M059J (cell line): ENCODE results near the gene NDUFS8. TPM values are rescaled to one million over a fixed set of nuclear protein-coding genes. Genes with fewer than 3 reads are reported as not detected.
A peak's percentile ranks its signal among the peaks of the same experiment; 100 is the strongest.

Experiments
- DNase-seq: peaks from one replicate; pipeline ENCODE4 v3.0.0-alpha.2; 2012; ENCODE audit warnings: low read depth
- total RNA-seq: library from RNA; depleted of rRNA; stranded (reverse); fragments of >200 nt; shearing (Covaris generic); gene quantifications from 2 replicates; pipeline ENCODE4 v1.2.3, GENCODE V29; 2014

NDUFS8 gene
- total RNA-seq, 1 experiment from 2014 or later: 295 TPM

DNA sequence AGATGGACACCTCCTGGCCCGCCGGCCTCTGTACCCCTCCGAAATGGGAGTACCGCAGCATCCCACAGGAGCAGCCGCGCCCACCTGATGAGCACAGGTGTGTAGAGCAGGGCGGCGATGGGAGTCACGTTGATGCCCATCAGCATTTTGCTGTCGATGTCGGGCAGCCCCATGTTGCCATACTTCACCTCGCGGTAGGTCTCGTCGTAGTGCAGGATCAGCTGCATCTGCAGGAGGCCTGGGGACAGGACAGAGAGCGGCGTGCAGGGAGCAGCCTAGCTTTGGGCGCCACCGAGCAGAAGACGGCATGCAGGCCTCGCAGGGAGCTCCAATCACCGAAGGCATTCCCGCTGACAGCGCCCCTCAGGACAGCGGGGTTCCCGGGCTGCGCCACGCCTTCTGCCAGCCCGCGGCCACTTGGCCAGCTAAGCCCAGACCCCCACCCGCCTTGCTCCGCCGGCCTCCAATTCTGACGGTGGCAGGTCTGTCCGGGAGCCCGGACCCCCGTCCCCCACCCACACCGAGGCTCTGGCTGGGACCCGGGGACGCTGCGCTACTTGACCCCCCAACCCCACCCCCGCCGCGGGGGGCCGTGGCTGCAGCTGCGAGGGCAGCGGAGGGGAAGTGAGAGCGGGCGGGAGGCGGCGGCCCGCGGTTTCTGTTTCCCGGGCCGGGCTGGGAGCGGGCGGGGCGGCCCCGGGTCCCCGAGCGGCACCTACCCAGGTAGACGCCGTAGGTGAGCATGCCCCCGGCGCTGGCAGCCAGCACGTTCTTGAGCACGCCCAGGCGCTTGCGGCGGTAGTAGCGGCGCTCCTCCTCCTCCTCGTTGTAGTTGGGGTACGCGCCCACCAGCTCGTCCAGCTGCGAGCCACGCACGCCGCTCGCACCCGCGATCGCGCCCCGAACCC, 27.3 kb upstream of the NDUFS8 start:
- no peak for DNase-seq

DNA sequence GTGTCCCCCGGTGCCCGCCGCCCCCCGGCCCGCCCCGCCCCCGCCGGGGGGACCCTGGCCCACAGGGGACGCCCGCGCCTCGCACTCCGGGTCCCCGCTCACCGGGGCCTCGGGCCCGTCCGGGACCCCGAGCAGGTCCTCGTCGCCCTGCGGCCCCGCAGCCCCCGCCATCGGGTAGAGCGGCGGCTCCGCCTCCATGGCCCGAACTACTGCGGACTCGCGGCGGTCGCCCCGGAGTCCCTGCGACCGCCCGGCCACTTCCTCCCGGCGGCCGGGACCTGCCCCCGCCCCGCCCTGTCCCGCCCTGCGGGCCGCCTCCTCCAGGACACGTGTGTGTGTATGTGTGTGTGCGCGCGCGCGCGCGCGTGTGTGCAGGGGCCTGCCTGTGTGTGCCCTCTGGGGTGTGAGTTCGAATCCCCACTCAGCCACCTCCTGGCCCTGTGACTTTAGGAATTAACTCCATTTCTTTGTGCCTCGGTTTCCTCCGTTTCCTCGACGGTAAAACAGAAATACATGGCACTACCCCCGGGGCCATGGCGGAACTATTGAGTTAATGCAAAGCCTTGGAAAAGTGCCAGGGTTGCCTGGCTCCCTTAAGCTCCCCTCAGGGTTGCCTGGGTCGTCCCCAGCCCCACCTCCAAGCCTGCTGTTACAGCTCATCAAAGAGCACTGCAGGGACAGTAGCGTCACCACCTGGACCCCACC, 26.5 kb upstream of the NDUFS8 start, which contains the start of gene UNC93B1:
Gene UNC93B1 (minus strand): TSS at position 252 of the 705 bp plus-strand sequence. CDS start 54 bp downstream, at position 198.
- DNase-seq: peak; percentile 85

DNA sequence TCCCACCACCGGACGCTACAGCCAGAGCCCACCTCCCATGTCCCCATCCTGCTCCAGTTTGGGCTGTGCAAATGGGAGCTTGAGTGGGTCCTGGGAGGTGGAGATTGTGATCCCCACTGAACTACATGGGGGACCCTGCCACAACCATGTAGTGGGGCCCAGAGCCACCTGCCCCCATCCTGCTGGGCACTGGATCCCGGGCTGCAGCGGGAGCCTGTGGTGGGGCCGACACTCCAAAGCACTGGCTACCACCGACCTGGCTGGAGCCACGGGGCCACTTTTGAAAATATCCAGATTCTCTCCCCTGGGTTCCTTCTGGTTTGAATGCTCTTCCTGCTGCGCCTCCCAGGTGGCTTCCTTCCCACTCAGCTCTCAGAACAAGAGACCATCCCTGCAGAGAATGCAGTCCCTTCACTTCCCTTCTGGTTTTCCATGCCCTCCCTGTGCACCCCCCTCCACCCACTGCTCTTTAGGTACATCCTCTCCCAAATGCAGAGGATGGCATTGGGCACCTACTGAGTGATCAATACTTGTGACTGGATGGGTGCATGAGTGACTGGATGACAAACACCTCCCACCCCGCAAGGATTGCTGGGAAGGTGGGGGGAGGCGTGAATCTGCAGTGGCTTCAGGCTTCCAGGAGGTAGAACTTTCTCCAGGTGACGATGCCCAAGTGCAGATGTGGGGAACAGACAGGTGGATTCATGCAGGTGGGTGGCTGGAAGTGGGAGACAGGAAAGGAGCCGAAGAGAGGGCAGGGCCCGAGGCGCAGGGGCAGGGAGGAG, 25.7 kb upstream of the NDUFS8 start:
- no peak for DNase-seq

DNA sequence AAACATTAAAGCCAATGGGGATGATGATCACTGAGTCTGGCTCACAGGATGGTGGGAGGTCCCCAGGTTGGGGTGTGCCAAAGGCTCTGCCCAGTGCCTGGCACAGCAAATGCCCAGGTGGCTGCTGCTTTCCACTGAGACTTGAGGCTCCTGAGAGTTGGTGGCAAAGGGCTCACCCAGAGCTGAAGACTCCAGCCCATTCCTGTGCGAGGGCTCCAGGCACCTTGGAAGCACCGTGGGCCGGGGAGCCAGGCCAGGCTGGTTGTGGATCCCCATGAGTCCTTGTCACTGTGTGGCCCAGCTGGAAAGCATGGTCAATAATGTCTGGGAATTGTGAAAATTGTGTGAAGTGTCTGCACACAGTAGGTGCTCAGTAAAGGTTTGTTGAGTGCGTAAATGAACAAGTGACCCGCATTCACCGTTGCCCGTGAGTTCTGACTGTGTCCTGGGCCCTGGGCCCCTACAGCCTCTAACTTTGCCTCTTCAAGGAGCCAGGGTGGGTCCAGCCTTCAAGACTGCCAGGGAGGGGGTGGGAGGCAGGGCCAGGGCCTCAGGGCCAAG, 23.8 kb upstream of the NDUFS8 start:
- DNase-seq: no peak

DNA sequence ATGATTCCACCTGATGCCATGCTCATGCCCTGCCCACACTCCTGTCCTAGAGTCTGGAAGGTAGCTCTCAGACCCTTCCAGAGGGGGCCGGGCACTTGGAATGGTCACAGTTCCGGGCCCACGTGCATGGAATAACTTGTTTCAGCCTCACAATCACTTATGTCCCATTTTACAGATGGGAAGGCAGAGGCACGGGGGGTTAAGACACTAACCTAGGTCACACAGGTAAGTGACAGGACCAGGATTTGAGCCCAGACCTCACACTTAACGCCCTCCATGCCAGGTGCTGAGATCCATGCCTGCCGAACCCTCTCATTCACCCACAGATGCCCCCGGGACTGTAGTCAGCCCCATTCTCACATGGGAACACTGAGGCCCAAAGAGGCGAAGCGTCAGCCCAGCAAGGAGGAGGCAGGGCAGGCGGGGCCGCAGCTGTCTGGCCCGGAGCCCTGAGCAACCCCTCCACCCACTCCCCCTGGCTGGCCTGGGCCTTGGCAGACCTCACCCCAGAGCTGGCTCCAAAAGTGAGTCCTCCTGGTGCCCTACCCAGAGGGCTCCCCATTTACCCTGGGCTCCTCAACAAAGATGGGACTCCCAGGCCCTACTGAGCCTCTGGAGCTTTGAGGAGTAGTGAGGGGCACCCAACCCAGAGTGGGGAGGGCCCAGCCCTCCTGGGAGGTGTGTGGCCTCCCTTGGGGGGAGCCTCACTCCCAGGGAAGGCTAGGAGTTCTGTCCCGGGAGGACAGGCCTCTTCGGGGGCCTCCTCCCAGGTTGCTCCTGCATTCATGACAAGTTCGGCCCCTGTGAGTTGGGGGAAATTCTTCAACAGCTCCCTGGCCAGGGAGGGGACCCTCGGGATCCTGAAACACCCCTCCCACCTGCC, 22.7 kb upstream of the NDUFS8 start:
- DNase-seq: no peak

DNA sequence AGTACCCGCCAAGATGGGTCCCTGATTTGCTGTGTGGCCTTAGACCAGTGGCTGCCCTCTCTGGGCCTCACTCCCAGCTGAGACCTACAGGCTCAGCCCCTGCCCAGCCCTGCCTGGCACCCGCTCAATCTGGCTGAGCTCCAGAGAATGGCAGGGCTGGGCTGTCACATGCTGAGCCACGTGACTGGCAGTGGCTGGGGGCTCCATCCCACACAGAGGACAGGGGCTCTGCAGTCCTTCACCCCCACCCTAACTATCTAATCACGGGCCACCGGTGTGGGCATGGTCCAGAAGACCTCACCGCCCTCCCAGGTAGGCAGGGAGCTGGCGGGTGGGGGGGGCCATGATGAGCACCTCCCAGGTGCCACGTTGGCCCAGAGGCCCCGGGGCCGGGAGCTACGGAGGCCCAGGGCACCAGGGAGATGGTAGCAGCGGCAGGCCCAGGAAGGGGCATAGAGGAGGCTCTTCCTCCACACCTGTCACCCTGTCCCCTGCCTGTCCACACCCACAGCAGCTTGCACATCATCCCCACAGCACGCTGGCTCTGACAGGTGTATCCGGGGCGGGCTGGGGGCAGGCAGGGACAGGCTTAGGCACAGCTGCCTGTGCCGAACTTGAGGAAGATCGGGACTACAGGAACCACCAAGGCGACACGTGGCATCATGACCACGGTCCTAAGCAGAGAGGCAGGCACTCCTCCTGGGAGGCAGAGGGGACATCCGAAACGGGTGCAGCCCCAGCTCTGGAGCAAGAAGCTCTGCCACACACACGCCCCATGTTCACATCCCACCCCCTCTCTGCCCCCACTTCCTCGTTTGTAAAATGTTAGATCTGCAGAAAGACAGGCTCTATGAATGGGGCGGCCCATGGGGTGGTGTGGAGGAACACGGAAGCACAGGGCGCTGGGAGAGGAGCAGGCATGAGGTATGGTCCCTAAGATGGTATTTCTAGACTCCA, 21.8 kb upstream of the NDUFS8 start:
- DNase-seq: no peak

DNA sequence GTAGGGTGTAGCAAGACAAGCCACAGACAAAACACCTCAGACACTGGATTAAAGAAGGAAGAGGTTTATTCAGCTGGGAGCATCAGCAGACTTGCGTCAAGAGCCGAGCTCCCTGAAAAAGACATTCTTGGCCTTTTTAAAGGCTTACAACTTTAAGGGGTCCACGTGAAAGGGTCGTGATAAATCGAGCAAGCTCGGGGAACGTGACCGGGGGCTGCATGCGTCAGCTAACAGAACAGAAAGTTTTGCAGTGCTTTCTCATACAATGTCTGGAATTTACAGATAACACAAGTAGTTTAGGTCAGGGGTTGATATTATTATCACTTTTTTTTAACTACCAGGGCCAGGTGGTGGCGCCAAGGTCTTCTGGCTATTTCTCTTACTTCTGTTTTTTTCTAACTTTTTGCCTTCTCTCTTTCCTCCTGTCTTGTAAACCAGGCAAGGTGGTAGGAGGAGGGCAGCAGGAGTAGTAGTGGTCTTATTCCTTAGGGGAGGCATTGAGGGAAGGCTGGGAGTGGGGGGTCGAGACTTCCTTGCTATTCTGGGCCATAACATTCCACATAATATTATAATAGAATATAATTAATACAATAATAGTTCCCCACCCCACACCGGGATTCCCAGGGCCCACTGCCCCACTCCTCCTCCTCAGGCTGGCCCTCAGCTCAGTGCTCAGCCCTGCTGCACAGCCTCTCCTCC, 20.9 kb upstream of the NDUFS8 start:
- DNase-seq: peak; percentile 75

DNA sequence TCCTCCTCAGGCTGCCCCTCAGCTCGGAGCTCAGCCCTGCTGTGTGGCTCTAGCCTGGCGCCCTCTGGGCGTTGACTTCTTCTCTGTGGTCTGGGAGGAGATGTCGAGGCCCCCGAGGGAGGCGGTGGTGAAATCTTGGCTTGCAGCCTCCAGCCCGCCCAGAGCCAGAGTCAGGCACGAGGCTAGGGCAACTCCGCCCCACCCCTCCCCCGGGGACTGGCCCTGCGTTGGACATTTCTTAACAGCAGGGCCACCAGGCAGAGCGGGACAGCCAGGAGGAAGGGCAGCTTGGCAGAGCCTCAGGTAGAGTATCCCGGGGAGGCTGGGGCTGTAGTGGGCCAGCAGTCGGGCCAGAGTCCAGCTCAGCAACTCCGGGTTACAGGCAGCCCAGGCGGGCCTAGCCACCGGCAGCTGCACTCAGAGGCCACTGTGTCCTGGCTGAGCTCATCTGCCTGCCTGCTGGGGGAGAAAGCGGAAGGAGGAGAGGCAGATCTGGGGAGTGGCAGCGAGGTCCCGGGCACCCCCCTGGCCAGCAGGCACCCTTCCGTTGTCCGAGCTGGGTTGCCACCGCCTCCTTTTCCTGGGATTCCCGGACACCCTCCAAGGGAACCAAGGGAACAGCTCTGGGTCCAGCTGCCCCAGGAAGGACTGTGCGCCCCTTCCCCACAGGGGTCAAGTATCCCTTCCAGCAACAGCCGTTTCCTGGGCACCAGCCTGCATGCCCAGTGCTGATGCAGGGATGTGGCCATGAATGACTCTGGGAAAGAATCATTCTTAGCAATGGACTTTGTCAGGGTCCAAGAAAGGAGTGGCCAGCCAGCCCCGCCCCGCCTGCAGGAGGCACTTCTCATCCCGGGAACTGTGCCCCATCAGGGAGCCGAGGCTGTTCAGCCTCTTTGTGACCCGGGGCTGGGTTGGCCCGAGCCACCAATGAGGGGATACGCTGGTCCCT, 20.1 kb upstream of the NDUFS8 start, which contains the start of gene ALDH3B1:
Gene ALDH3B1 (plus strand): TSS at position 238 of the 952 bp plus-strand sequence. CDS start 4,971 bp downstream, outside the sequence.
- peak; percentile 95 for DNase-seq

DNA sequence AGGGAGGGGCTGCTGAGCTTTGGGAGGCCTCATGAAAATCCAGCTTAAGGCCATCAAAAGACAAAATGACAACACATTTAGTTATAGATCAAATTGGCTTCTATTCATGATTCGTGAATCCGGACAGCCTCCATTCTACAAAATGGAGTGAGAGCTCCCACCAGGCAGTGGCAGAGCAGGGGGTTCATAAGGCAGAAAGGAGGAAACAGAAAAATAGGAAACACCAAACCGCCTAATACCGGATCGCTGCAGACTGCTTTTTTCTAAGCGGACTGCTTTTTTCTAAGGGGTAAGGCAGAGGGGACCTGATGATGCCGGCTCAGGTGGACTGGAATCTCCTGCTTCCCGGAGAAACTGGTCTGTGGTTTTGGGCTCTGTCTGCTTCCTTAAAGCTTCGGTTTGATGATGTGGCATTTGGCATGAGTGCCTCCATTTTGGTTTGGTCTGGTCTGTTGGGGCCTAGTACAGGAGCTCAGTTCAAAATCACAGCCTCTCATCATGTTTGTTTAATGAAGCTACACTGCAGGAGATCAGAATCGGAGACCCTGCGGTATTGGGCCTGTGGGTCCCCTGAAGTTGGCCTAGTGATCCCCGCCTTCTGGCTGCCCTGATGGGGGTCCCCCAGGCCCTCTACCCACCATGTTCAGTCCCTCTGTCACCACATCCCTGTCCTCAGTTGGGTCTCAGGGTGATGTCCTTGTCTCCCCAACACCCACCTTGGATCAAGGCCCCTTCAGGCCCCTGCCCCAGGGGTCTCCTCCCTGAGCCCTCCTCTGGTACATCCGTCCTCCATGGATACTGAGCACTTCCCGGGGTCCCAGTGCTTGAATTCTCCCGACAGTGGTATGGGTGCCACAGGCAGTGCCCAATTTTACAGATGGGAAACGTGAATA, 19.2 kb upstream of the NDUFS8 start:
- no peak for DNase-seq

DNA sequence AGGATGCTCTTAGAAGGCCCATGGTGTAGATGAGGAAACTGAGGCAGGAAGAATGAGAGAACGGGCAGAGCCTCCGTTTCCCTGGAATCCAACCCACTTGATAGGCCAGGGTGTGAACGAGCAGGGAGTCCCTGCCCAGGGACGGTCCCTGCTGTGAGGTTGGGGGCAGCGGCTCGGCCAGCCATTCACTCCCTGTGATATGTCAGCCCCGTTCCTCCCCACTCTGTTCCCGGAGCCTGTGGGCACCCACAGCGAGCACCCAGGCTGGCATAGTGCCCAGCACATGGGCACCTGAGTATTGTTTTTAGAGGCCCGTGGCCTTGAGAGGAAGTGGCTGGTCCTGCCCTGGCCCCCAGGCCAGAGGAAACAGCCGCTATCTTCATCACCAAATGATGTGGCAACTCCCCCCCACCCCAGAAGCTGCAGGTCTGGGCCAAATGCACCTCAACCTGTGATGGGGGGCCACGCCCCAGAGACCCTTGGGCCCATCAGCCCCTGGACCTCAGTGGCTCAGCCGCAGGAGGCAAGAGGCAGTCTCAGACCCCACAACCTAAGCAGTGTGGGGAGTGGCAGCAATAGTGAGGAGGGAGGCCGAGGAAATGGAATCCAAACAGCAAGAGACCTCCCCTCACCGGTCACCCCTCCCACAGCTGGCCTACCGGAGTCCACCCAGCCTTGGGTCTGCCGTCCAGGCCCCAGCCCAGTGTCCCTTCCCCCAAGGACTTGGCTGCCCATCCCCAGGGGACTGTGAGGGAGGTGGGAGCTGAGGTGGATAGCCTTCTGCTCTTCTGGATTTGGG, 18.2 kb upstream of the NDUFS8 start:
- no peak for DNase-seq

DNA sequence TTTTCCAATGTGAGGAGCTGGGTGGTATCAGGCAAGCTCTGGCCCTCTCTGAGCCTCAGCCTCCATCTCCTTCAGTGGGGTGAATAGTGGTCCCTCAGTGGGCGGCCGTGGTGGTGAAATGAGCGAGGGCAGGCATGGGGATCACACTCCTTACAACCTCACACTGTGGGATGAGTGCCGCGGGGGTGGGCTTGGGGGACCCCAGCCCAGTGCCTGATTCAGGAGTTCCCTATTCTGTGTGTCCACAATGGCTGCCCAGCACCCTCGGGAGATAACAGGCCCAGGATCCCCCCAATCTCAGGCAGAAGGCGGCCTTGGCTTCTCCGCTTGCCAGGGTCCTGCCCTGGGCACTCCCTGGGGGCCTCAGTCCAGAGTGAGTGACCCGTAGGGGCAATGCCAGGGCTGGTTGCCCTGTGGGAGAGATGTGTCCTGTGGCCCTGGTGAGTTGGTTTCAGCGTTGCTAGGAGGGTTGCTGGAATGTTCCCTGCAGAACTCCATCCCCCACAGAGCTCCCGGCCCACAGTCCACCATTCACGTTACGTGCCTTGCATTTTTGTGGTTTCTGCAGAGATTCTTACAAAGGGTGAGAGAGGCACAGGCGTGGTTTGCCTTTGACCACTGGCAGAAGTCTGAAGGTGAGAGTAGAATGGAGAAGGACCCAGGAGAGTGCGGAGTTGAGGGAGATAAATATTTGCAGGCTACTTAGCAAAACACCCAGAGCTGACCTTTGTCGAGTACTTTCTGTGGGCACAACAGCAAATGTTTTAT, 17.5 kb upstream of the NDUFS8 start:
- DNase-seq: peak; percentile 100

DNA sequence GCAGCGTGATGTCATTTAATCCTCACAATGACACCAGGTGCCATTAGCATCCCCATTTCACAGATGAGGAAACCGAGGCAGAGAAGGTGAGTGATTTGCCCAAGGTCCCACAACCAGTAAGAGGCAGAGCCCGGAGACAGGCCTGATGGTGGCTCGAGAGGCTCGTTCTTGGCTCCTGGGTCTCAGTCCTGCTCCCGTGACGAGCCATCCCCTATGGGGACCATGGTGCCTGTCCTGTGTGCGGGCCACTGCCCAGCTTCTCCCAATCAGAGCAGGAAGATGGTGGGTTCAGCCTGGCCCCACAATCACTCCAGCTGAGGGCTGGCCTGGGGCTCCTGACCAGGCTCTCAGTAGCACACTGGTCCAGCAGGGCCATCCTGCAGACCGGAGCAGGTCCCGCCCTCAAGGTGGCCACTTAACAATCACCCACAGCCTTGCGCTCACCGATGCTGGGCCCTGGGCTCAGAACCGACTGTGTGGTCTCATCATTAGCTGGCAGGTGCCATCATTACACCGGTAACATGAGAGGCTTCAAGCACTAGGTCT, 16.8 kb upstream of the NDUFS8 start:
- peak; percentile 56 for DNase-seq

DNA sequence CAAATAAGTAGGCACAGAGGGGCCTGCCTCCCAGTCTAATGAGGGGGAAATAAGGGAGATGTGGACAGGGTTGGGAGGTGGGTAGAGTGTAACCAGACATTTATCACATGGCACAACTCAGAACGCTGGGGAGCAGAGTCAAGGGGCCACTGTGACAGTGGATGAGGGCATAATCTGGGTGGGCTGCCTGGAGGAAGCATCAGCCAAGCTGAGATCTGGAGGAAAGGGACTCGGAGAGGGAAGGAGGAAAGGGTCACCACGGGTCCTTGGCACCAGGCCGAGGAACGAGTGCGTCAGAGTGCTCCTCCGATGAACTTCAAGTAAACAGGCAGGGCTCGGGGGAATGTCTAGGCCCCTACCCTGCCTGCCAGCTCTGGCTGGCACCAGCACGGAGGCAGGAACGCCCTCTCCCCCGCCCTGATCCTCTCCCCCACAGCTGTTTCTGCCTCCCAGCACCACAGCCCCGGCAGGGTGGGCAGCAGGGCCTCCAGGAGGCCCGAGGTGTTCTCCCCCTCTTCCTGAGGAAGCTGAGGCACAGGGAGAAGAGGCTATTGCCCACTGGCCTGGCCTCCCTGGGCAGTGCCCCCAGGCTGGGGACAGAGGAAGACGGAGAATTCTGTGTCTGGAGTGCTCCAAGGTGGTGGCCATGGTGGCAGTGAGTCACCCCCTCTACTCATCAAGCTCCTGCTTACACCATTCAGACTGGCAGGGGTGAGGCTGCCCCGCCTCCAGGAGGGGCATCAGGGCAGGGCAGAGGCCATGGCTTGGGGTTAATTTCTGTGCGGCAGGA, 16.1 kb upstream of the NDUFS8 start:
- peak; percentile 98 for DNase-seq

DNA sequence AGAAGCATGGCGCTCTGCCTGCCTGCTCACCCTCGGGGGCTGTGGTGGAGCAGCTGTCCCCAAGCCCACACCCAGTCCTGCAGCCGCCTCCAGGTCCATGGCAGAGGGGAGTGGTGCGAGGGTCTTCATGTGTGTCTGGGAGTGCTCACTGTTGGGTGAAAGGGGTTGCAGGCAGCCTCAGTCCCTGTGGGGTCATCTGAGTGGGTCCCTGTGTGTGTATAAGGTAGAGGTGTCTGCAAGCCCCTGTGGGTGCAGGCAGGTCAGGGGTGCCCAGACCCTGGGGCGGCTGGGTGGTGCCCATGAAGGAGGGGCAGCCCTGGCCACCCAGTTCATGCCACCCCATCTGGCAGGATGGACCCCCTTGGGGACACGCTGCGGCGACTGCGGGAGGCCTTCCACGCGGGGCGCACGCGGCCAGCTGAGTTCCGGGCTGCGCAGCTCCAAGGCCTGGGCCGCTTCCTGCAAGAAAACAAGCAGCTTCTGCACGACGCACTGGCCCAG, 15.5 kb upstream of the NDUFS8 start:
- DNase-seq: no peak
